ENCODE measurements around the gene CSNK2B.

Gene CSNK2B

DNA sequence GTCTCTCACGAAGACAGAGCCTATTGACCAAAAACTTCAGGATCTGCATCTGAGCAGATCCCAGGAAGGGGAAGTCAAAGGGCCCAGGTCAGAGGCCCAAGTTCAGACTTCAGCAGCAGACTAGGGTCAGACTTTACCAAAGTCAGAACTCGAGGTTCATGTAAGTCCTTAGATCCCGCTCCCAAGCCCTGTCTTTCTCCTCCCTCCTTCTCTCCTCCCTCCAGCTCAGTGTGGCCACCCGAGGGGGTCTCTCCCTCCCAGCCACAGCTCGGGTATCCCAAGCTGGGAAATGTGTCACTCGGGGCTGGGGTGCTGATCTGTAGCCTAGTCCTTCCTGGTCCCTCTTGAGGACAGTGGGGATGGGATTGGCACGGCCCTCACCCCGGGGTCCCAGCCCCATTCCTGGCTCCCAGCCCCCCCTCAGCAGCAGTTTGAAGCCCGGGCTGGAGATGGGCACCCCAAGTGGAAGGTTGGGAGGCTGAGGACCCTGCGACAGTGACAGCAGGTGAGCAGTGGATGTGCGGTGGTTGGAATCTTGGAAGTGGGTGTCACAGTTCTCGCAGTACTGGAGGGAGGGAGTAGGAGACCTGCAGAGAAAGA lies 3.7 kb upstream of the CSNK2B start:
- no peak for DNase-seq

DNA sequence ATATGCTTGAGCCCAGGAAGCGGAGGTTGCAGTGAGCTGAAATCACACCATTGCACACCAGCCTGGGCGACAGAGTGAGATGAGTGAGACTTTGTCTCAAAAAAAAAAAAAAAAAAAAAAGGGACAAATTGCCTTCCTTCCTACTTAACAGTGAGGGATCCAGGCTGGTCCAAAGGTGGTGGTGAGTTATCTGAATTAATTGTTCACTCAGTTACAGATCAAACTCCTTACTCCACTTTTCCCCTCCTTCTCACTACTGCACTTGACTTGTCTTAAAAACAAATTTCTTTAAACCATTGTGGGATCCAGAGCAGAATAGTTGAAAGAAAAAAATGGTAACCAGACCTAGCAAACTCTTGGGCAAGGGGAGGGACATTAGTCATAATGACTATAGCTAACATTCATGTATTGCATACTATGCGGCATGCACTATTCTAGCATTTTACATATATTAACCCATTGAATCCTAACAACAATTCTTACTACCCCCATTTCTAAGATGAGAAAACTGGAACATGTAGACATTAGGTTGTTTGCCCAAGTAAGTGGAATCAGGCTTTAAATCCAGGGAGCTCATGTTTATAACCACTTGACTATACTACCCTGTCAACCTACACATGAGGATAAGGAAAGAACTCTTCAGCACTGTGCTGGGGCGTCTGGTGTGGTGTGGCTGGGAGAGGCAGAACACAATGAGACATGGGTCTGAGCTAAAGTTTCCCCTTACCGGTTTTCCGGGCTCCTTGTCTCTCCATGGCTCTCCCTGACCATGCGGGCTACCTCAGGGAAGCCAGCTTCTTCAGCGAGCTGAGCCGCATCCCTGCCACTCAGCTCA lies 2.5 kb upstream of the CSNK2B start:
- no peak for DNase-seq

DNA sequence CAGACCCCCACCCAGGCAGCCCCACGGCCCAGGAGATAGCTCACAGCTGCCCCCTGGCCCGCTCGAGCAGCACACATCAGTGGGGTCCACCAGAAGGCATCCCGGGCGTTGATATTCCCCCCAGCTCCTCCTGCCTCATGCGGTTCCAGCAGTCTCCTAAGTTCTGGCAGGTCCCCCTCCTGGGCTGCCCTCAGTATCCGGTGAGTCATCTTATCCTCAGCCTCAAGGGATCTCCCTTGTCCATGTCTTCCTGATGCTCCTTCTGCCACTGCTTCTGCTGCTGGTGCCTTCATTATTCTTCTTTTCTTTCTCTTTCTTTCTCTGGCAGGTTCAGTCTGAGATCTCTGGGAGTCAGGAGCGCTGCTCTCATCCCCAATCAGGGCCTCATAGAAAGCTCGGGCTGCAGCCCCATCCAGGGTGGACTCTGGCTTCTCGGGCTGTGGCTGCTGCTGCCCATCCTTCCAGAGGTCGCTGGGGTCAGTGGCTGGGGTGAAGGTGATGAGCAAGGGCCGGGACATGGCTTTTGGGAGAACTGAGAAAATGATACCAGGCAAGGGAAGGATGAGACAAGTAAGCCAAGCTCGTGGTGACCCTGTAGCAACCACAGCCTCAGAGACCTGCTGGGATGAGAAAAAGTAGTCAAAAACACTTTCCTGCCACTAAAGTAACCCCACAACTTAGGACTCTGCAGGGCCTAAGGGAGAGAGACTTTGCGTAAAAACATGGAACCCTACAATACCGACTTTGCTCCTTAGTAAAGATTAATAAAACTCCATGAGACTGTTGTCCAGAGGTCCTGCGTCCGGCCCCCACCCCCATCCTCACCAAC lies 1.7 kb upstream of the CSNK2B start:
- no peak for DNase-seq

DNA sequence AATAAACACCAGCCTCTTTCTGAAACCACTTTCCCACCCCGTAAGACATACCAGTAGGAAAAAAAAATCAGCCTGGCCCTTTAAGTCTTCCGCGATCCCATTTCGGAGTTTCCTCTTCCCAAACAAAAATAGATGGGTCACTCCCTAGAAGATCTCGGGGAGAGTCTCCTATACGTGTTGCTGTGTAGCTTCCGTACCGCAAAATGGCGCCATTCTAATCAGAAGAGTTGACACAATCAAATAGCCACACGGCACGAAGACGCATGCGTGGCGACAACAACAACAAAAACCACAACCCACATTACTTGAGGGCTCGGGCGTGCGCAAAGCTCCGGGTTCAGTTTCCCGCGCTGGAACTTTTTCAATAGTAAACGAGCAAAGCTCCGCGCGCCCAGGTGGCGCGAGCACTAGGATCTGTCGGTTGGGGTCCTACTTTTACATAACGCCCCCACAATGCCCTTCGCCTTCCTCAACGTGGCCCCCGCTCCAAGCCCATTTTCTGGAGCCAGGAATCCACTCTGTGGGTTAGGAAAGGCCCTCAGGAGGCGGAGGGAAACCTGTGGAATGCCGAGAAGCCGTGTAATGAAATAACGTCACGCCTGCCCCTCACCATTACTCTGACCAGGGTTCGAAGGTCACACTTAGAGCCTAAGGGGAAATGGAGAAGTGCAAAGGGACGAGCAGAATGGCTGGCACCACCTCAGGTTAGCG lies 935 bp upstream of the CSNK2B start, which contains the start of gene GPANK1:
TSS of gene GPANK1 (minus strand) at position 208 of the 711 bp plus-strand sequence. CDS start 519 bp downstream, outside the sequence.
- DNase-seq = peak; percentile 83

GRCh38 chr6:31666337-31666965 lies 571 bp downstream of the CSNK2B start:
- DNase-seq = no peak

DNA sequence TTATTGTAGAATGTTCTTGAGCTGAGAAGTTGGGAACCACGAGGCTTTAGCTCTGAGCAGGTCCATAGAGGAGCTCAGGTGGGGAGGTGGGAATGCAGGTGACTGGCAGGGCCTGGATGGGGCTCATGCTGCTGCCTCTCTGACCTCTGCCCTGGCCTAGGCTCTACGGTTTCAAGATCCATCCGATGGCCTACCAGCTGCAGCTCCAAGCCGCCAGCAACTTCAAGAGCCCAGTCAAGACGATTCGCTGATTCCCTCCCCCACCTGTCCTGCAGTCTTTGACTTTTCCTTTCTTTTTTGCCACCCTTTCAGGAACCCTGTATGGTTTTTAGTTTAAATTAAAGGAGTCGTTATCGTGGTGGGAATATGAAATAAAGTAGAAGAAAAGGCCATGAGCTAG lies 3.8 kb downstream of the CSNK2B start, which contains the start of gene LY6G5B:
TSS of gene LY6G5B (plus strand) at position 301 of the 400 bp plus-strand sequence. CDS start 975 bp downstream, outside the sequence.
- no peak for DNase-seq

DNA sequence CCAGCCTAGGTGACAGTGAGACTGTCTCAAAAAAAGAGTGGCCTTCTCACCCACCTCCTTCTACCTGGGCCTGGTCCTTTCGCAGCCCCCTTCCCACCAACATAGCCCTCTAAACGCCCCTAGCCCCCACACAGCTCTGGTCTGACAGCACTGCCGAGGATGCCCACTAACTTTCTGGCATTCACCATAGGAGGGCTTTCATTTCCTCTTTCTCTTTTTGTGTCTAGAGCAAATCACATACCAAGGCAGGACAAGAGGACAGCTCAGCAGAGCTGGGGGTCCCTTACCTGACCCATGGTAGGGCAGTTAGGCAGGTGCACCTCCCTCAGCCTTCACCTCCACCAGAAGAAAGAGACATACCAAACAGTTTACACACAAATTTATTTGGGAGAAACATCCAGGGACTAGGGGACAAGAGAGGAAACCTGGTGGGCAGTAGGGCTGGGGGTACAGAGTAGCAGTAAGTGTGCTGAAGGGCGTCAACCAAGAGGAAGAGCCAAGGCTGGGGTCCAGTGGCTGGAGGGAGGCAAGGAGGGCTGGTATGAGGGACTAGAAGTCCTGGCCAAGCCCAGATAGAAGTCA lies 10.5 kb downstream of the CSNK2B start:
- DNase-seq = no peak

DNA sequence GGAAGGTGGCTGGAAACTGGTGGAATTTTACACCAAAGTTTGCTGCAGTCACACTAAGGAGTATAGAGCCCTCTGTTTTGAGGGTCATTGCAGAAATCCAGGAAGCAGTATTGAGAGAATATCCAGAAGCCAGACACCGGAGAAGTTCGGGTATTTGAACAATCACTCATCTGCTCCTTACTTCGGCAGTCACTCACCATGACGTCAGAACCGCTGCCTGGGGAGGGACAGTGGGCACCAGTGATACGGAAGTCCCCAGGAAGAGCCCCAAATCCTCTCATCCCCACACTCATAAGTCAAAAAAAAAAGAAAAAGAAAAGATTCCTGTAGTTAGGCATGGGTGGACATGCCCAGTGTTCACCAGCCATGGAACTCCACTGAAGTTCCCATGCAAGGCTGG lies 11.0 kb downstream of the CSNK2B start:
- DNase-seq = no peak

GRCh38 chr6:31677955-31678354 lies 12.1 kb downstream of the CSNK2B start:
- no peak for DNase-seq

DNA sequence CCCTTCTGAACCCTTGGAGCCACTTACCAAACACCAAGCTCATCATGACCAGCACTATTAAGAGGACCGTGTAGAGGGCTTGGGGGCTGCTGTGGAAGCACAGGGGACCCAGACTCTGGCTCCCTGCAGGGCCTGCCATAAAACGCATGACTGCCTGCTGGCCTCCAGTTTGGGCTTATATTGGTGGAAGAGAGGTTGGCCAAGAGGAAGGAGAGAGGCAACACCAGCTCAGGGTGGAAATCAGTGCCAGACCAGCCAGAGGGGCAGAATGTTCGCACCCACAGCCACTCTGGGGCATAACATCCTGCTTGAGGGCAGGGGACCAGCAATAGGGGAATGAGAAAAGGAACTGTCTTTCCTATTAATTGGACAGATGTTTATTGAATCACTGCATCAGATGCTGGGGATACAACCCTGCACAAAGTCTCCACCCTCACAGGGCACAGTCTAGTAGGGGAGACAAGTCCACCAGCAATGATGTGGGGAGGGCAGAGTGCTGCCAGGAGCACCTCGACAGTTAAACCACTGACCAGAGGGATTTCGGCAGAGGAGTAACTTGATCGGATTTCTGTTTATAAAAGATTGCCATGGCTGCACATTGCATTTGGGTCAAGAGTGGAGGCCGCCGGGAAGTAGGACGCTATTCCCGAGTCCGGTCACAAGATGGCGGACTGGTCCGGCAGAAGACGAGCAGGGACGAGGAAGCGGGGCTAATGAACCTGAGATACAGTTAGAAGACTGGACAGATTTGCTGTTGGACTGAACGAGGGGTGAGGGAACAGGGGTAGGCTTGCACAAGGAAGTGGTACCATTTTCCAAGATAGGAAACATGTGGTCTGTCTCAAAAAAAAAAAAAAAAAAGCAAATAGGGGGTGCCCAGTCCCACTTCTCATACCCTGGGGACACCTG lies 14.6 kb downstream of the CSNK2B start, which contains the start of gene LY6G5C:
TSS of gene LY6G5C (minus strand) at position 842 of the 909 bp plus-strand sequence. CDS start at position 148, 694 bp downstream.
- DNase-seq = peak; percentile 54

GRCh38 chr6:31681135-31681671 lies 15.3 kb downstream of the CSNK2B start:
- peak; percentile 21 for DNase-seq

GRCh38 chr6:31683591-31683990 lies 17.7 kb downstream of the CSNK2B start:
- DNase-seq = no peak

DNA sequence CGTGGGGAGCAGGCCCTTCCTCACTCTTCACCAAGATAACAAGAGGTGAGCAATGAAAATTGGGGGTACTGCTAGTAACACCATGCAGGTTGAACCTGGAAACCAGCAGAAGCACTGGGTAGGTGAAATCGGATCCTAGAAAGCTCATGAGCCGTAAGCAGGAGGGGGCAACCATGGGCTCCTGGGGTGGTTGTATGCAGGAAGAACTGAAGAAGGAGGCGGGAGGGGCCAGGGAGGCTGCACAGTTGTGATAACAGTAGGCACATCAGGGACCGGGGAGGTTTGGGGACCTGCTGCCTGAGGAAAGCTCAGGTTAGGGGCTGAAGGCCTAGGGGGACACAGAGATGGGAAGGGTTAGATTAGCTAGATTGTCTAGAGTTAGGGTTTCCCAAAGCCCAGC lies 20.6 kb downstream of the CSNK2B start:
- DNase-seq = no peak

GRCh38 chr6:31687321-31687720 lies 21.4 kb downstream of the CSNK2B start:
- no peak for DNase-seq

DNA sequence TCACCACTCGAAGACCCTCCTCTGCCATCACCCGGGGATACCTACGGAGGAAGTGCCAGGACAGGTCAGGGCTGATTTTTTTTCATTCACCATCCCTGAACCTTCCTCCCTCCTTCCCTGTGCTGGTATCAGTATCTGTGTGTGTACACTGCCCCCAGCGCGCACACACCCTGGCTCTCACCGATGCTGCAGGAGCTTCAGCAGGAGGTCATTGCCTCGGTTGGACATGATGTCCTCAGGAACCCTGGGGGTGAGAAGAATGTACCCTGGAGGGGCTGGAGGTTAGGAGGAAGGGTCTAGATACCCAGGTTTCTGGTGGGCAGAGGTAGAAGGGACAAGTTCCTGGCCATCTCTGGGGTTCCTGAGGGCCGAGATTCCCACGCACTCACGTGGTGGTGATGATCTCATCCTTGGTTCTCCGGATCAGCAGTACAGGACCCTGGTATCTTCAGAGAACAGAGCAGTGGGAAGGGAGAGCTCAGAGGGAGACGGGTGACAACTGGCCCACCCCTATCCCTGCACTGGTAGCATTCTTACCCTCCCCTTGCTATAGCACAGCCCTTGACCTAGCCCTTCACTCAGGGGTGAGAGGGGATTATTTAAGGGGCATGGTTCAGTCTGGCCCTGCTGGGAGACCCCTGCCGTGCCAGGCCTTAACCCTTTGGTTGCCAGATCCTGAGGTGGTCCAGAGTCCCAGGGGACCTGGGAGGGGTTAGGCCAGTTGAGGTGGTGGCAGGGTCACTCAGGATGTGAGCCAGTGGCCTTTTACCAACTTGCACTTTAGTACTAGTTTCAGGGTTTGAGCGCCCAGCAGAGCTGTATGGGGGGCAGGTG lies 22.2 kb downstream of the CSNK2B start:
- DNase-seq = no peak

DNA sequence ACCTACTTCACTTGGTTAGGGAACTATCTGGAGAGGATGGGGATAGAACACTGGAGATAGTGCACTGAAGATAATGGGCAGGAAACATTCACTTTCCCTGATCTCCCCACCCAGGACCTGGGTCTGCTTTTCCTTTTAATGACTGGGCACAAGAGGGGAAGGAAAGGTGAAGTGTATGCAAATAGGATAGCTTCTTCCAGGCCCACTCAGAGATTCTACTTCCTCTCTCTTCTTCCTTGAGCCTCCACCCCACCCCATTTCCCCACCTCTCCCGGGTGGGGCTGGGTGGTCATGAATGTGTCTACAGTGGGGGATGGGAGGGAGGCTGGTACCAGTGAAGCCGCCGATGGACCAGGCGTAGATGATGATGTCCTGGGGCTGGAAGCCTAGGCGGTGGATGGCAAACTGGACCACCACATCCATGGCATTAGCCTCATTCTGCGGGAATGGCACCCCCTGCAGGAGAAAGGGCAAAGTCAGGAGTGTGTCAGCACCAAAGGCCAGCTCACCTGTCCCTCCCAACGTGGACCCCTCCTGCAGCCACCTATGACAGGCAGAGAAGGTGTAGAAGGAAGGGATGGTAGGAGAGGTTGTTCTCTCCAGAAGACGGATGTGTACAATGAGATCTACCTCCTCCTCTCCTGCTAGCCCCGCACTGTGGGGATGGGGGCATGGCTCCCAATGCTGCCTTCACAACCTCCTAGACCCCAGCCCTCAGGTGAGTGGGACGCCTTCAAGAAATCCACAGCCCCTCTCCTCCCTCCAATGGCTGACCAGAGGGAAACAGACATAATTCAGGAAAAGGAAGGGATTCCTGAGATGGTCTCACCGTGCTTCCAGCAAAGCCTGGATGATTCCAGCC lies 23.6 kb downstream of the CSNK2B start:
- no peak for DNase-seq

- no peak for DNase-seq
These were observed 24.6 kb downstream of the CSNK2B start for GRCh38 chr6:31690231-31691077.

All from activated effector memory CD4-positive, alpha-beta T cell treated with Interleukin-2 at 50 U/mL for 16 hours (primary cell).